NCI-H1694 treated with DMSO at 0.1 percent for 48 hours (cell line): ENCODE results near the gene IFIT1.
"Not testable (repeated sequence)": the region's sequence is repeated elsewhere in the genome, so short reads cannot be mapped to it uniquely, and the experiment has no call there.

Experiments
- DNase-seq: peaks from one replicate; lab custom pipeline; 2025; lab: John Stamatoyannopoulos, UW

IFIT1 gene, protein sequence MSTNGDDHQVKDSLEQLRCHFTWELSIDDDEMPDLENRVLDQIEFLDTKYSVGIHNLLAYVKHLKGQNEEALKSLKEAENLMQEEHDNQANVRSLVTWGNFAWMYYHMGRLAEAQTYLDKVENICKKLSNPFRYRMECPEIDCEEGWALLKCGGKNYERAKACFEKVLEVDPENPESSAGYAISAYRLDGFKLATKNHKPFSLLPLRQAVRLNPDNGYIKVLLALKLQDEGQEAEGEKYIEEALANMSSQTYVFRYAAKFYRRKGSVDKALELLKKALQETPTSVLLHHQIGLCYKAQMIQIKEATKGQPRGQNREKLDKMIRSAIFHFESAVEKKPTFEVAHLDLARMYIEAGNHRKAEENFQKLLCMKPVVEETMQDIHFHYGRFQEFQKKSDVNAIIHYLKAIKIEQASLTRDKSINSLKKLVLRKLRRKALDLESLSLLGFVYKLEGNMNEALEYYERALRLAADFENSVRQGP

DNA sequence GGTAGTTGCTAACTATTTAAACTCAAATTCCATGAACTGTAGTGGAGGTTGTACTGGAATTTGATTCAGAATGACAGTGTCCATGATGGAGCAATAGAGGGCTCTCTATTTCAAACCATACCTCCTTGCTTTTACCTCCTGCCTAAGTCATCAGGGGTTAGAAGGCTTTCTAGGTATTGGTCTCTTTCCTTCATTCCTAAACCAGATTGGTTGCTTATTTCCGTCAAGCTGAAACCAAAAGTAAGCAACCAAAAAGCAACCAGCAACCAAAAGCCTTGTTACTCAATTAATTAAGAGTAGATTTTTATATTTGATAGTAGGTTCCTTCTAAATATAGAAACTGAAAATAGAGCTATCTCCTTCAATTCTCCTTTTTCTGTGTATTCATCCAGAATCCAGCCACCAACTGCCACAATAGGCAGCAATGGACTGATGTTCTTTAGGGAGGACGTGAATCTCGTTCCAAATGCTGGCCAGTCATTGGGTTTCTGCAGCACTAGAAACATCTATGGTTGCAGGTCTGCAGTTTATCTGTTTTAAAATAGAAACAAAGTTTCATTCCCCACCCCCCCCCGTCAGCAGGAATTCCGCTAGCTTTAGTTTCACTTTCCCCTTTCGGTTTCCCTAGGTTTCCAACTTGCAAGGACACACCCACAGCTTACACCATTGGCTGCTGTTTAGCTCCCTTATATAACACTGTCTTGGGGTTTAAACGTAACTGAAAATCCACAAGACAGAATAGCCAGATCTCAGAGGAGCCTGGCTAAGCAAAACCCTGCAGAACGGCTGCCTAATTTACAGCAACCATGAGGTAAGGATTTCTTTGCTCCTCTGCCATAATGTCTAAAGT lies at the start of gene IFIT1:
TSS of gene IFIT1 (plus strand) at position 717 of the 850 bp plus-strand sequence. CDS start at position 807, 90 bp downstream.
- DNase-seq = peak; percentile 15

DNA sequence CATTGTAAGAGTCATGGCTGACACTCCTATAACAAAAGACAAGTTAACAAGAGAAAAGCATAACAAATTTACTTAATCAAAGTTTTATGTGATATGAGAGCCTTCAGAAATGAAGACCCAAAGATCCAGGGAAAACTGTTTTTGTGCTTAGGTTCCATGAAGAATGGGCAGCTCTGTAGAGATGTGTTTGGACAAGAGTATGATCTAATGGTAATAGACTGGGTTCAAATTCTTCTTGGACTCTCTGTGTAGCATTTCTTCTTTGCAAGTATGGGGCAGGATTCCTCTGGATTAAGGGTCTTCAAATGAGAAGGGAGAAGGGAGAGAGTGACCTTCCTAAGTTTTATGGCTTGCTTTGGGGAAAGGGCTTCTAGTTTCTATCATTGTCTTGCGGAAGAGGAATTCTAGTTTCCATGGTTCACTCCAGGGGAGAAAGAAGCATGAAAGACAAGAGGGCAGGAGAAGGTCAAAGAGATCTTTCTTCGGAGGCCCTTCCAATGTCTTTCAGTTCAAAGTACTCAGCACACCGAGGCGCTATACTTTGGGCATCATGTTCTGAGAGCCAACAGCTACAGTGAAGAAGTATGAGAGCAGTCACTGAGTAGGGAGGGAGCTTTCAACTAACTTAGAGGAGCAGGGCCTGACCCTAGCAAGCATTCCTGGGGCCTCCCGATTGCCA lies 49.2 kb upstream of the IFIT1 start:
- DNase-seq = no peak

DNA sequence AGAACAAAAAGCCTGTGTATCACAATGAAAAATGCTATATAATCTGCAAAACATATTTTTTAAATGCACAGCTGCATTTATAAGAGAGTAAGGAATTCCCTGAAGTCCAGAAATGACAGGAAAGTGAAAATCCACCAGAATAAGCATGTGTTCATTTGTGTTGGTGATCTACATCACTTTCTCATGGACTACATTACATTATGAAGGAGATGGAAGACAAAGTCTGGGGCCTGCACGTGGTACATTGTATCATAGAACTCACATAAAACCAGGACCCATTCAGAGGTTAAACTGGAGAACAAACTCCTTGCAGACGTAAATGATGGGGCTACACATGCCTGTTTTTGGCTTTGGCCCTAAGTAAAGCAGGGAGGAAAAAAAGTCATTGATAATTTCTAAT lies 48.3 kb upstream of the IFIT1 start:
- DNase-seq = no peak

DNA sequence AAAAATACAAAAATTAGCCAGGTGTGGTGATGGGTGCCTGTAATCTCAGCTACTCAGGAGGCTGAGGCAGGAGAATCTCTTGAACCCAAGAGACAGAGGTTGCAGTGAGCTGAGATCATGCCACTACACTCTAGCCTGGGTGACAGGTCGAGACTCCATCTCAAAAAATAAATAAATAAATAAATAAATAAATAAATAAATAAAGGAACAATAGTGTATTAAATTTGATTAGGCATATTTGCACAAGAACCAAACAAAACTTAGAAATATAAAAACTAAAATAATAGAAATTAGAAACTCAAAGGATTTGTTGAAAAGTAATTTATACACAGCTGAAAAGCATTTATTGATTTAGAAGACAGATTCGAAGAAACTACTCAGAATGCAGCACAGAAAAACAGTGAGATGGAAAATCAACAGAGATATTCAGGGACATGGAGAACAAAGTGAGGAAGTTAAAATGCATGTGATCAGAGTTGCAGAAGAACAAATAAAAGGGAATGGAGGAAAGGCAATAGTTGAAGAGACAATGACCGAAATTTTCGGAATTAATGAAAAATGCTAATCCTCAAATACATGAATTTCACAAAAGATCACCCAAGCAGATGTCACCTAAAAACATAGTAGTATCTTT lies 46.9 kb upstream of the IFIT1 start:
- DNase-seq = no peak

DNA sequence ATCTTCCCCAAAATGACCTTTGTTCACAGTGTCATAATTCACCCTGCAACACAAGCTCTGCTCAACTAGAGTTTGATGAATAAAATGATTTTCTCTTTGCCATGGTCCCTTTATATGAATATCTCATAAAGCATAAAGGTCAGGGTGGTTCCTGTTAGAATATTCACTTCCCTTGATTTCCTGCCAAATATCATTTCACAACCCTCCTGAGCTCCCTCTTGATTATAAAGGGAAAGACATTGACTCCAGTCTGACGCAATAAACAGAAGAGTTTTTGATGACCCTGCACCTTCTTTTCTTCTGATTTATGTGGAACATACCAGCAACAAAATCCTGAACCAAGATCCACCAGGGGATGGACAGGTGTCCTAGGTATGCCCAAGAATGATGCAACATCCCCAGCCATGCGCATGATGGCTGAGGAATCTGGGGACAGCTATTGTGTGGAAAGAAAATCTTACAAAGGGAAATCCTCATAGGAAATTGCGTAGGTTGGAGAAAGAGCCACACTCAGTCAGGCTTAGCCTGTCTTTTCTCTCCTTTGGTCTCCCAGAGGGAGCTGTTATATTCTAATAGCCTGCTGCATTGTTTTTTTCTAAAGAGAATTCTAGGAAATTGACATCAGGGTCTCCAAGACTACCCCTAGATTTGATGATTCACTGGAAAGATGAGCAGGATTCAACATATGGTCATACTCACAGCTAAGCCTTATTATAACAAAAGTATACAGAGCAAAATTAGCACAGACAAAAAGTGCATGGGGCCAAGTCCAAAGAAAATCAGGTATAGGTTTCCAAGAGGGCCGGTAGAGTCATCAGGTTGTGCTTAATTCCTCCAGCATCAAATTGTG lies 45.8 kb upstream of the IFIT1 start:
- DNase-seq = no peak

DNA sequence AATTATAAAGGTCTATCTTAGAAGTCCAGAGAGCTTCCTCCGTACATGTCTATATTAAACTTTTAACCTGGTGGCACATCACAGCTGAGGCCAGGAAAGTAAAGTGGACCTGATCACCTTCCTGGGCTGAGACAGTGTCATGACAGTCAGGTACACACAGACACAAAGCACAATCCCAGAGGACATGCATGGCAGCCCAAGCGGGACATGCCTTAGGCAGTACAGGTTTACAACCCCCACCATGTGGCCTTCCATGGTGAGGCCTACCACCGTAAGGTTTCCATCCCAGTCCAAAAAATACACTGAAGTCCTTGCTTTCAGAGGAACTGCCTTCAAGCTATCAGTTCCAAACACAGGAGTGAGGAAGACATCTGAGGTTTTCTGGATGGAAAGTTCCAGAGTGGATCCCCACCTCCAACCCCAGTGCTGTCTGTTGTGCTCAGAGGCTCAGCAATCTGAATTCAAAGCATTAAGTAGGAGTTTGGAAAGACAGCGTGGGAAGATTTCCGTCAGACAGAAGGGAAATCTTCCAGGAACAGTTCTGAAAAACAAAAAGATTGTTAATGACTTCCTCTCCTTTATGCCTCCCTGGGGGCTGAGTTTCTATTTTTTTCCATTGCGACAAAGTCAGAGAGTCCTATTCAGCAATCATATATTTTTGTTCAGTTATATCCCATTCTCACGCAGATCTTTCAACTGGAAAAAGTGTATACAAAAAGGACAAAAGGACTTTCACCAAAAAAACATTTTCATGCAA lies 44.5 kb upstream of the IFIT1 start:
- no peak for DNase-seq

DNA sequence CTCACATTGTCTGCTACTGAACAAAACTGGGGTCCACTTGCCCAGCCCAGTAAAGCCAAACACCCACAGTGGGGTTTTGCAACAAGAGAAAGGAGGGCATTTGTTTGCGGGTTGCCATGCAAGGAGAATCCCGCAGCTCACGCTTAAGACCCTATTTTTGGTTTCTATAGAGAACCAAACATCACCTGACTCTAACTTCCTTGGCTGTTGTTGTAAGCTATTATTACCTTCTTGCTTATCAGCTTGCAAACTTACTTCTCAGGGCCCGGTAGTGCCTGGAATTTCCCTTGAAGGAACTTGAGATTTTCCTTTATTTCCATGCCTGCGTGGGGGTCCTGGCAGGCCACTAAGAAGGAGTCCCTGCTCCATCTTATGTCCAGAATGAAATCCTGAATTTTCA lies 43.9 kb upstream of the IFIT1 start:
- DNase-seq = no peak

DNA sequence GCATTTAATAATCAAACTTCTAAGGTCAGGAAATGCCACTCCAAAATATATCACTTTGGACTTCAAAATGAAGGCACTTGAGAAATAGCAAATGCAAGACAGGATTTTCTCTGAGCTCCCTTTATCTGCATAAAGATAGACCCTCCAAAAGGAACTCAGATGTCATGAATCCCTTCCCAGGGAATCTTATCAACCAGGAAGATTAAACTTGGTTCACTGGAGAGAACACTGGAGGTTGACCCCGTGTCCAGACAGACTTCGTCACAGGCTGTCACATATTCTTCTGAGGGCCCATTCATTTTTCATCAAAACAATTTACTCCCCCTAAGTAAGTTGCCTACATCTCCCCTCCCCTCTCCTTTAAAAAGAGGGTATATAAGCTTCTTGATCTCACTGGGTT lies 43.4 kb upstream of the IFIT1 start:
- DNase-seq = no peak

DNA sequence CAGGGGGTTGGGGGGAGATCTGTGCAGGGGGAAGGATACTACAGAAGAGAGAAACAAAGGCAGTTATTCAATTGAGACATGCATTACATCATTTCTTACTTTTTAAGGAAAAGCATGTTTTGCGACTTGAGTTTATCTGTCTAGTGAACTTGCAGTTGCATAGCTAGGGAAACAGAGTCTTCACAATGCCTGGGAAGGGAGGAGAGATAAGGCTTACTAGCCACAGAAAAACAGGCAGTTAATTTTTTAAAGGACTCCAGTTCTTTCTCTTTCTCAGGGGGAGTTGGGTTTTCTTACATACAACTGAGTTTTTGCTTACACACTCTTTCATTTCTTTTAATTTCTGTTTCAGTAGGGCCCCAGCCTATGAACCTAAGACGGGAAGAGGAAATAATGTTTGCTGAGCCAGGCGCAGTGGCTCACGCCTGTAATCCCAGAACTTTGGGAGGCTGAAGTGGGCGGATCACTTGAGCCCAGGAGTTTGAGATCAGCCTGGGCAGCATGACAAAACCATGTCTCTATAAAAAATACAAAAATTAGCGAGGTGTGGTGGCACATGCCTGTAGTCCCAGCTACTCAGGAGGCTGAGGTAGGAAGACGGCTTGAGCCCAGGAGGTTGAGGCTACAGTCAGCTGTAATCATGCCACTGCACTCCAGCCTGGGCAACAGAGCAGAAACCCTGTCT lies 41.6 kb upstream of the IFIT1 start:
- not testable (repeated sequence) for DNase-seq

DNA sequence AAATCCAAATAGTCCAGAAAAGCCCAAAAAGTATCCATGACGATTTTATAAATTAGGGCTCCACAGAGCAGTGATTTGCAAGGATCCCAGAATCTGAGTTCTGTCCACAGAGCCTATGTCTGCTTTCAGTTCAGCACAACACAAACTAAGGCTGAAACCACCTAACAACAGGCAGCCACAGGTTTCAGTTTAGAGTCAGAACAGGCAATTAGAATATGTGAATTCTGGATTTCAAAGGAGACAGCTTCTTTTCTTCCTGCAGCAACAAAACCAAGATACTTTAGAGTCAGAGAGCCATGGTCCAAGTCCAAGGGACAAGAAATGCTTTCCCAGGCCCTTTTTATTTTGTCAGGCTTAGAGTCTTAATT lies 41.0 kb upstream of the IFIT1 start:
- DNase-seq = no peak

DNA sequence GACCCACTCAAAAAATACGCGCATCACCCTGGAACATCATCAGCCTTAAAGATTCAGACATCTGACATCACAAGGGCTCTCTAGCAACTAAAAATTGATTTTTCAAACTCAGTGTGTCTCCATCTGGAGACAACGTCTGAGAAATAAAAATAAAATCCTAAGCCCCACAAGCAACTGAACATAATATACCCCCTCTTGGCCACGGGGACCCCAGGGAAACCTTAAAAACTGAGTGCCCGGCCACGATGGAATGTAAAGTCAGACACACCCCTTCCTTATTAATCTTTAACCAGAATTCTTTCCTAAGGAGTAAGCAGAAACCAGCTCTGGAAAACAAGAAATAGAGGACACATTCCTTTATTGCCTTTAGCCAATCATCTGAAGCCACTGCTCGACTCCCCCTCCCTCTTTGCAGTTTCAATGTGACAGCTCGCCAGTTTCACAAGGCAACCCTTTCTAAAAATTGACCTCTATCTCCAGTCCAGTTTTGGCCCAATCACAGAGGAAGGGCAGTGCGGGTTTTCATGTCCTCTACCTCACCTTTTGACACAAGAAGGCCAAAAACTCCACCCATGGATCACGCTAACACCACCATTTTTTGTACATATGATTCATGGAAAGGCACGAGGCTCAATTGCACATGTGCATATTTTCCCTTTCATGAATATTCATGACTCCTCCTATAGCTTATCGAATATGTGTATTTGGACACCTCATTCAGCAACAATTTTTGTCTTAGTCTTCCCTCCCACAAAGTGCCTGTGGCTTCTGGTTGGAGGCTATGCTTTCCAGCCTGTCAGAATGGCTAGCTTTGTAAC lies 40.4 kb upstream of the IFIT1 start:
- no peak for DNase-seq

DNA sequence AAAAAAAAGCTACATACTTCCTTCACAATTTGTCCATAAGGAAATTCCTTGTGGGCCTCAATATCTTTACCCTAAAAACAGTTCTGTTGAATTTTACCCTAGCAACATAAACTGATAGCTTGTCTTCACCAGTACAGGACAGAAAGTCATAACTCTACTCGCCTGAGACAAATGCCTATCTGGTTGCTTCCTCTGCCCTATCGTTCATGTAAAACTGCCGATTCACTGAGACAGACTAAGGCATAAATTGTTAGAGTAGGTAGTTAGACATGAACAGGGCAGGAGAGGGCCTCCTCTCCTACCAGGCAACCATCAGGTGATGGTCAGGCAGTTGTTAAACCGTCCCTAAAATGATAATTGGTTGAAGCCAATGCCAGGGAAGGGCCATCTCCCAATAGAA lies 39.6 kb upstream of the IFIT1 start:
- no peak for DNase-seq

DNA sequence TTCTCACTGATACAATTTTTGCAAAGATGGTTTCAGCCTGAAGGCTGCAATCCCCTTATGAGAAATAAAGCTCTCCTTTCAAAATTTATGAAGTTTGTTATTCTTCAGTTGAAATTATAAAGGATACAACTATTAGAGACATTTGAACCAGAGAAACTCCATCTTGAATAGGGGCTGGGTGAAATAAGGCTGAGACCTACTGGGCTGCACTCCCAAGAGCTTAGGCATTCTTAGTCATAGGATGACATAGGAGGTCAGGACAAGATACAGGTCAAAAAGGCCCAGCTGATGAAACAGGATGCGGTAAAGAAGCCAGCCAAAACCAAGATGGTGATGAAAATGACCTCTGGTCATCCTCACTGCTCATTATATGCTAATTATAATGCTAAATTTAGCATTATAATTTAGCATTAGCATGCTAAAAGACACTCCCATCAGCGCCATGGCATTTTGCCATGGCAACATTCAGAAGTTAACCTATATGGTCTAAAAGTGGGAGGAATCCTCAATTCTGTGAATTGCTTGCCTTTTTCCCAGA lies 37.0 kb upstream of the IFIT1 start:
- DNase-seq = no peak

DNA sequence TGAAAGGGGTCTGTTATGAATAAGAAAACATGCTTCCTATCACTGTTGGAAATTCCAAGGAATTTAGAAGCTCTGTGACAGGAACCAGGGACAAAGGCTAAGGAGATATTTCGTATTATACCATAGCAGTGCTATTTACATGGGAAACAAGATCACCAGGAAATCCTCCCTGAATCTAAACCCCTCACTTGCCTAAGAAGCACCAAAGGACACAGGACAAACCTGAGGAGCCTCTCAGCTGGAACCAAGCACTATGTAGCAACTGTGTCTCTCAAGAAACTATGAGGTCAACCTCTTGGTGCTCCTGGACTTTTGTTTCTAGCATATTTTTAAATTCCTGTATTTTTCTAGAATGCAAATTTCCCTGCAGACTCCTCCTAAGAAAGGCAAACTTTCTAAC lies 35.3 kb upstream of the IFIT1 start:
- no peak for DNase-seq

DNA sequence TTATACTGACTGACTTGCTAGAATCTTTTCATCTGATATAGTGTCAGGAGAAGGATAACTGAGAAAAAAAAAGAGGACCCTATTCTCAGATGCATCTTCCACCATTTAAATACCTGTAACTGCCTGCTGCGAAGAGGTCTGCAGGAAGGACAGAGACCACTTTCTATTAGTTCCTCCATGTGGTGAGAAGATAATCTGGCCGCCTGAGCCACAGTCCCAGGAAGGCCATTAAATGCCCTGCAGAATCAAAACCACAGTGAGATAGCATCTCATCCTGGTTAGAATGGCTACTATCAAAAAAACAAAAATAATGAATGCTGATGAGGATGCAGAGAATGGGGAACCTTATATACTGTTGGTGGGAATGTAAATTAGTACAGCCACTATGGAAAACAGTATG lies 34.4 kb upstream of the IFIT1 start:
- DNase-seq = no peak

DNA sequence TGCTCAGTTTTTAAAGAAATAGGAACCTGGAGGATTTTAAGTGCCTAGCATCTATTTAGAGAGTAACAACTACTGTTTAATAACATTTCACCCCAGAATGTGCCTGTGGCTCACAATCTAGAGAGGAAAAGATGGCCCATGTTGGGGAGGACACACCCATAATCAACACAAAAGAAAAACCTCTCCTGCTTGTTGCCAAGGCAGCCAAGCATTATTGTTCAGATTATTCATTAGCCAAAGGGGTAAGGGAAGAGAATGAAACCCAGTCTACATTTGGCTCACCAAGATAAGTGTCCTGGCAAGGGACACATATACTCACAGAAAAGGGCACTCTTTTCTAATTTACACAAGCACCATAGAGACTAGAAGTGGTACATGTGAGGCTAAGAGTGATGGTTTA lies 32.3 kb upstream of the IFIT1 start:
- DNase-seq = no peak

DNA sequence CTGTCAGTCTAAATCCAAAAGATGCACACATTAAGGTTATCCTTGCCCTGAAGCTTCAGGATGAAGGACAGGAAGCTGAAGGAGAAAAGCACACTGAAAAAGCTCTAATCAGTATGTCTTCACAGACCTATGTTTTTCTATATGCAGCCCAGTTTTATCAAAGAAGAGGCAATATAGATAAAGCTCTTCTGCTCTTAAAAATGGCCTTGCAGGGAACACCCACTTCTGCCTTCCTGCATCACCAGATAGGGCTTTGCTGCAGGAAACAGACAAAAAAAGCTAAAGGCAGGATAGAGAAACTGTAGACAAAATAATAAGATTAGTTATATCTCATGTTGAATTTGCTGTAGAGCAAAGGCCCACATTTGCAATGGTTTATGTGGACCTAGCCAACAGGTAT lies 29.5 kb upstream of the IFIT1 start:
- DNase-seq = no peak

DNA sequence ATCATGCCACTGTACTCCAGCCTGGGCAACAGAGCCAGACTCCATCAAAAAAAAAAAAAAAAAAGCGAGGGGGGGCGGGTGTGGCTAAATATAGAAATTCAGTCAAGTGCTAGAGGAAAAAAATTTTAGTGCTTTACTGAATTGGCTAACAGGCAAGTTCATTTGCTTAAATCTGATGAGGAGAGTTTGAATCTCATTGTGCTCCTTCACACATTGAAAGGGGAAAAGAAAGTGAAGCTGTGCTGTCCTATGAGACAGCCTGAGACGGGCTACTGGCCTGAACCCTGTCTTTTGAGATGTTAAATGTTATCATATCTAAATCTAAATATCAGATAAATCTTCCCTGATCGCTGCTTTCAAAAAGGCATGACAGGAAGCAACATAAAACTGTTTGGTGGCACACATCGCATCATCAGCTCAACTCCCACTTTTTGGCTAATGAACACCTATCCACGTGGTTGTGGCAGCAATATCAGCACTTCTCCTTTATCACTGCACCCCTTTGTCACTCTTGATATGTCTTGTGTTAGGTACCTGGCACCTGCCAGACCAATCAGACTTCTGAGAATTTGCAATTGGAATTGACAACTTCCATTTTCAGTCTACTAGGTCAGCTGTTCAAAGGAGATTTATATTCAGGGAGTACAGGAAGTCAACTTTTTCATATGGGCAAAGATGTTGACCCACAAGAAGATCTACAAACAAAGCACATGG lies 28.5 kb upstream of the IFIT1 start:
- no peak for DNase-seq
